ENCODE data around the gene SEMA3G.

DNA sequence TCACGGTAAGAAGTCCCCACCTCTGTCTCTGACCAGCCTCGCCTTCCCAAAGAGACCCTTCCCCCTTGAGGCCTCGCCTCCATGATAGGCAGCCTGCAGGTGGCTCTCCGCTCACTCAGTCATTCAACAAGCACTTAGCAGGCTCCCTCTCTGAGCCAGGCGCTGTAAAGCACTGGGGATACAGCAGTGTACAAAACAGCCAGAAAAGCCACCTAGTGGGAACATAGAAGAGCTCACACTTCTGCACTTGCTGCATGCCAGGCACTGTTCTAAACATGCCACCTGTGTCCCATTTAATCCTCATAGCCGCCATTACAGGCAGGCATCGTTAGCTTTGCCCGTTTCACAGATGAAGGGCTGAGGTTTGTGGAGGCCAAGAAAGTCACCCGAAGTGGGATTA lies 56.0 kb downstream of the SEMA3G start:
- TF ChIP-seq, protein P1, sequence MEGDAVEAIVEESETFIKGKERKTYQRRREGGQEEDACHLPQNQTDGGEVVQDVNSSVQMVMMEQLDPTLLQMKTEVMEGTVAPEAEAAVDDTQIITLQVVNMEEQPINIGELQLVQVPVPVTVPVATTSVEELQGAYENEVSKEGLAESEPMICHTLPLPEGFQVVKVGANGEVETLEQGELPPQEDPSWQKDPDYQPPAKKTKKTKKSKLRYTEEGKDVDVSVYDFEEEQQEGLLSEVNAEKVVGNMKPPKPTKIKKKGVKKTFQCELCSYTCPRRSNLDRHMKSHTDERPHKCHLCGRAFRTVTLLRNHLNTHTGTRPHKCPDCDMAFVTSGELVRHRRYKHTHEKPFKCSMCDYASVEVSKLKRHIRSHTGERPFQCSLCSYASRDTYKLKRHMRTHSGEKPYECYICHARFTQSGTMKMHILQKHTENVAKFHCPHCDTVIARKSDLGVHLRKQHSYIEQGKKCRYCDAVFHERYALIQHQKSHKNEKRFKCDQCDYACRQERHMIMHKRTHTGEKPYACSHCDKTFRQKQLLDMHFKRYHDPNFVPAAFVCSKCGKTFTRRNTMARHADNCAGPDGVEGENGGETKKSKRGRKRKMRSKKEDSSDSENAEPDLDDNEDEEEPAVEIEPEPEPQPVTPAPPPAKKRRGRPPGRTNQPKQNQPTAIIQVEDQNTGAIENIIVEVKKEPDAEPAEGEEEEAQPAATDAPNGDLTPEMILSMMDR (IDR thresholded peaks at IDR 0.05), result no peak
- no peak for TF ChIP-seq POLR2A (IDR thresholded peaks at IDR 0.05)

Measured in stomach (tissue), 4 donors.